NCI-H748 (cell line): ENCODE data around the gene TTC7B.

Experiments
- DNase-seq: peaks from one replicate; lab custom pipeline; 2025; ENCODE audit not compliant: unreplicated experiment; lab: John Stamatoyannopoulos, UW

Gene TTC7B

DNA sequence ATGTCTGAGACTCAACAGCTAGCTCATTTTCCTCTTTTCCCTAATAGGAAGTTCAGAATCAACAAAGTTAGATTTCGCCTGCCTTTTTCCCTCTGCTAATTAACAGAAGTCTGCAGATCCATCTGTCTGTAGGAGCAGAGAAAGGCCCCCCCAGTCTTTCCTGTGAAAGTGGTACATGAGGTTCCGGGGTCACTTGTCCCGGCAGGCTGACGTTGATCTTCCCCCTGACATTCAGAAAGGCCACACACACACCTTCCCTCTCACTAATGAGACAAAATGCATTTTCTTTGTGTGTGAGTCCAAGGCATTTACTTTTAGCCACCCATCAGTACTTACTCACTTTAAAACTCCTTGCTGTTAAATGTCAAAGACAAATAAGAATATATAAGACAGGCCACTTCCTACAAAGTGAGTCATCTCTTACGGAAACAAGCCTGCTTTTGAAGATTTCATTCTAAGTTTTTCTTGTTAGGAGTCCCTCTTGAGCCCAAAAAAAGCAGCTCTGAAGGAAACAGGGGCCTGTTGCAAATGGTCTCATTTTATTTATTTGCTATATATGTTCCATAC lies 138.7 kb downstream of the TTC7B start:
- DNase-seq: no peak

- DNase-seq: no peak
Observed at GRCh38 chr14:90676912-90677311, 139.3 kb downstream of the TTC7B start.

GRCh38 chr14:90676356-90676755 lies 139.9 kb downstream of the TTC7B start:
- DNase-seq: no peak

- no peak for DNase-seq
Observed at GRCh38 chr14:90675399-90675798, 140.8 kb downstream of the TTC7B start.

- no peak for DNase-seq
Observed at GRCh38 chr14:90674716-90675115, 141.5 kb downstream of the TTC7B start.

- DNase-seq: no peak
Observed at GRCh38 chr14:90674043-90674670, 142.1 kb downstream of the TTC7B start.

- peak; percentile 30 for DNase-seq
Observed at GRCh38 chr14:90671382-90672234, 144.6 kb downstream of the TTC7B start.

DNA sequence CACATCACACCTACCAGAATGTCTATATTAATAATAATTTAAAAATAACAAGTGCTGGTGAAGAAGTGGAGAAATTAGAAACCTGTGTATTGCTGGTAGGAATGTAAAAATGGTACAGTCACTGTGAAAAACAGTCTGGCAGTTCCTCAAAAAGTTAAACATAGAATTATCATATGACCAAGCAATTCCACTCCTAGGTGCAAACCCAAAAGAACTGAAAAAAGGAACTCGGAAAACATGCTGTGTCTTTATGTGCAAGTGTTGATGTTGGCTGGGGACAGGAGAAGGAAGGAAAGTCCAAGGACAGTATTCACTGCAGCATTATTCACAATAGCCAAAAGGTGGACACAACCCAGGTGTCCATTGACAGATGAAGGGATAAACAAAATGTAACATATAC lies 146.5 kb downstream of the TTC7B start:
- no peak for DNase-seq

- no peak for DNase-seq
Observed at GRCh38 chr14:90666571-90666970, 149.7 kb downstream of the TTC7B start.

GRCh38 chr14:90665321-90666000 lies 150.8 kb downstream of the TTC7B start:
- DNase-seq: no peak

- DNase-seq: no peak
Observed at GRCh38 chr14:90664911-90665310, 151.3 kb downstream of the TTC7B start.

GRCh38 chr14:90663680-90664079 lies 152.6 kb downstream of the TTC7B start:
- no peak for DNase-seq

GRCh38 chr14:90663140-90663539 lies 153.1 kb downstream of the TTC7B start:
- DNase-seq: no peak

DNA sequence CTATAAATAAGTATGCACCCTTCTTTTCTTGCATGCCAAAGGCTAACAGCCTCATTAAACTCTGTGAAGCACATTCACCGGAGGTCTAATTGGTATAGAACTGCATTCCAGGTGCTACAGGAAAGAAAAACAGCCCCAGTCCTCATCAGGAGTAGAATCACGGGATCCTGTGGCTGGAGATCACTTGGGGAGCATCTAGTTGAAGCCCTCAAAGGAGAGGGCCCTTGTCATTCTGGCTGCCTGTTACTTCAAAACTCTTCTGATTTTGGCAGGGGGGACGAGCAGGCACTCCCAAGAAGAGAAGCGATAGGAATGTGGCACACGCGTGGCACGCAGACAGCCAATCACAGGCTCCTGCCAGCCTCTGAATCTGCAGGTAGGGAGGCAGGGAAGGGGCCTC lies 154.4 kb downstream of the TTC7B start:
- DNase-seq: no peak

DNA sequence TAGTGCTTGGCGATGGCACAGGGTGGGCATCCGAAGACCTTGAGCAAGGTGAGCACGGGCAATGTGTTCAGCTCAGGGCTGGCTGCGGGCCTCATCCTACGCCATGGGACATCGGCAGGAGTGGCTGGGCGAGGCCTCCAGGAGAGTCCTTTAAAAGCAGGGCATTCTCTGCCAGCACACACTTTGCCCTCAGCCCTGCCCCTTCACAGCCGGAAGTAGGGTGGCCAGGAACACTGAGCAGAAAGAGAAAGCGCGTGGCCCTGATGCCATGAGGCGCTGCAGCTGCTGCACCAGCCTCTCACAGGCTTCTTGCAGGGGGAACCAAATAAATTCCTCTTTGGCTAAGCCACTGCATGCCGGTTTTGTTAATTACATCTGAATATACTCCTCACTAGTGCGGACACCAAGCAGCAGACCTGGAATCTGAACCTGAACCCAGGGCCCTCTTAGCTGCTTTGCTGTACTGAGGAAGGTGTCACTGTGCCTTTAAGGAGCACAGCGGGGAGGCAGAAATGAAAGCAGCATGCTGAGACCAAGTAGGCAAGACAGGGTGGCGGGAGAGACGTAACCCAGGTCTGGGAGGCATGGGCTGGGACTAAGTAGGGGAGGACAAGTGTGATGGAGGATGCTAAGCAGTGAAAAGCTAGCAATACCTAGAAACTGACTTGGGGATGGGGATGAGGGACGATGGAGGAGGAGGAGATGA lies 155.2 kb downstream of the TTC7B start:
- no peak for DNase-seq

DNA sequence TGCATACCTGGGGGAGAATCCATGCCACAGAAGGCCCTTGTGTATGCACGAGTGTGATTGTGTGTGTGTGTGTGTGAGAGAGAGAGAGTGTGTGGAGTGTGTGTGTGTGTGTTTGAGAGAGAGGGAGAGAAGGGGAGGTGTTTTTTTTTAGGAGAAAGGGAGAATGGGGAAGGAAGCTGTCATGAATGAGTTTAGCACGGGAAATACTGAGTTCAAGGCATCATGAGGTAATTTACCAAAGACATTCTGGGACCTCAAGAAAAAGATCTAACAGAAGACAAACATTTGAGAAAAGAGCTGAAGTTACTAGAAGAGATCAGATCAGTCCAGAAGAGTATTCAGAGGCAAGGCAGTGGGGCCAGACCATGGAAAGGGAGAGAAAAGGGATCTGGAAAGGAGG lies 157.1 kb downstream of the TTC7B start:
- no peak for DNase-seq

GRCh38 chr14:90658541-90658967 lies 157.7 kb downstream of the TTC7B start:
- DNase-seq: no peak

GRCh38 chr14:90656973-90657372 lies 159.3 kb downstream of the TTC7B start:
- DNase-seq: no peak

GRCh38 chr14:90655829-90656228 lies 160.4 kb downstream of the TTC7B start:
- no peak for DNase-seq

DNA sequence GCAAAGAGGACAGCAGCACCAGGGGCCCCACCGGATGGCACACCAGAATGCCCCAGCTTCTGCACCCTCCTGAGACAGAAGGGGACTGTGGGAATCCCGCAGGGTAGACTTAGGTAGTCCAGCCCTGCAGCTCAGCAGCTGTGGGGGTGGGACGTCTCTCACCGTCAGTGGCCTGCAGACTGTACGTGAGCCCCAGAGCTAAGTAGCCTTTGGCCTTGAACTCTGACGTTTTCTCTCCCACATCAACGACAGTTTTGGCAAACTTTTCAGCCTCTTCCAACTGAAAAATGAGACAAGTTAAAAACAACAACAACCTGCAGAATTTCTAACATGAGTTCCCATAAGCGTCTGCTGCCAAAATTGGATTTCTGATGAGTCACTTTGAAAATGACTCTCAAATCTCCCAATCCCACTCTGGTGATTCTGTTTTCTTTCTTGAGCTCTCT lies 161.4 kb downstream of the TTC7B start:
- DNase-seq: no peak

DNA sequence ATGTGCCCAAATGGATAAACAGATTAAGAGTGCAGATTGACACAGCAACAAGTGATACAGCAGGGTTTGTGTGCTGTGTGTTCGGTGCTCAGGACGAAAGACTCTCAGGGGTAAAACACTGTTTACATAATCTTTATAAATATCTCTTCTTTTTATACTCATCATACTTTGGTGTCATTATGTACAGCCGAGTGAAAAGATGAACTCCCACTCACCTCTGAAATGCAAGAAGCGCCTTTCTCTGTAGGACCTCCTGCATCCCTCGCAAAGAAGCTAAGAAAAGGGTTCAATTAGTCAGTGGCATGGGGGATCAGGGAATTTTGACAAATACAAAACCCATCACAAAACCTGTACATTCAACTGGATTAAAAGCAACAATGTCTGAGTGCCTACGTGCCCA lies 163.6 kb downstream of the TTC7B start:
- no peak for DNase-seq
